T-helper 9 cell (primary cell): ENCODE measurements around the gene CCDC192.
"Not testable (repeated sequence)": the region's sequence is repeated elsewhere in the genome, so short reads cannot be mapped to it uniquely, and the experiment has no call there.

Source experiments
- DNase-seq: peaks from one replicate; pipeline ENCODE4 v3.0.0-alpha.2; 2020
- total RNA-seq, 2 donors: gene quantifications; one replicate each; lab custom pipeline; 2026; lab: John Stamatoyannopoulos, UW

CCDC192 gene
- 0 to 0.24 reads per million in 2 donors for total RNA-seq

- no peak for DNase-seq
These were observed at the start of gene CCDC192 for GRCh38 chr5:127702926-127703561. TSS of gene CCDC192 (plus strand) at chr5:127703391. CDS start at chr5:127703446, 55 bp downstream.

GRCh38 chr5:127656825-127657224, 46.4 kb upstream of the CCDC192 start:
- DNase-seq = no peak

- no peak for DNase-seq
These were observed 43.0 kb upstream of the CCDC192 start for GRCh38 chr5:127660047-127660733.

- DNase-seq = no peak
These were observed 39.1 kb upstream of the CCDC192 start for GRCh38 chr5:127664093-127664492.

- no peak for DNase-seq
These were observed 37.5 kb upstream of the CCDC192 start for GRCh38 chr5:127665641-127666040.

- DNase-seq = no peak
These were observed 37.0 kb upstream of the CCDC192 start for GRCh38 chr5:127666043-127666716.

GRCh38 chr5:127667926-127668325, 35.3 kb upstream of the CCDC192 start:
- no peak for DNase-seq

GRCh38 chr5:127671218-127671617, 32.0 kb upstream of the CCDC192 start:
- DNase-seq = no peak

- DNase-seq = no peak
These were observed 29.9 kb upstream of the CCDC192 start for GRCh38 chr5:127673117-127673800.

- not testable (repeated sequence) for DNase-seq
These were observed 26.2 kb upstream of the CCDC192 start for GRCh38 chr5:127676951-127677350.

GRCh38 chr5:127679691-127680330, 23.4 kb upstream of the CCDC192 start:
- not testable (repeated sequence) for DNase-seq

GRCh38 chr5:127680595-127680994, 22.6 kb upstream of the CCDC192 start:
- DNase-seq = no peak

- DNase-seq = no peak
These were observed 20.2 kb upstream of the CCDC192 start for GRCh38 chr5:127683008-127683407.

GRCh38 chr5:127684726-127685467, 18.3 kb upstream of the CCDC192 start:
- DNase-seq = no peak

- no peak for DNase-seq
These were observed 17.5 kb upstream of the CCDC192 start for GRCh38 chr5:127685662-127686061.

GRCh38 chr5:127686424-127686823, 16.8 kb upstream of the CCDC192 start:
- no peak for DNase-seq

GRCh38 chr5:127694518-127695171, 8.5 kb upstream of the CCDC192 start:
- no peak for DNase-seq

GRCh38 chr5:127695346-127695745, 7.8 kb upstream of the CCDC192 start:
- no peak for DNase-seq

- no peak for DNase-seq
These were observed 6.5 kb upstream of the CCDC192 start for GRCh38 chr5:127696683-127697082.

GRCh38 chr5:127697894-127698600, 5.1 kb upstream of the CCDC192 start:
- no peak for DNase-seq

- DNase-seq = no peak
These were observed 3.8 kb upstream of the CCDC192 start for GRCh38 chr5:127699416-127699815.
